Esophagus muscularis mucosa (tissue), 3 donors: ENCODE results near the gene CAMK1D.
"Not testable (repeated sequence)": the region's sequence is repeated elsewhere in the genome, so short reads cannot be mapped to it uniquely, and the experiment has no call there.

Experiments
- POLR2A ChIP-seq: fragments of 450-650 bp; IDR thresholded peaks from one replicate; pipeline ENCODE4 v1.6.1; 2017; ENCODE audit warnings: antibody characterized with exemption, moderate library complexity, mild to moderate bottlenecking, low read depth
- TF ChIP-seq, protein P1 (sequence below), 3 experiments: fragments of 200-600 bp in 2 of 3; fragments of 450-650 bp in 1 of 3; sonication (generic) in 2 of 3; IDR thresholded peaks; one replicate each; pipeline ENCODE4 v1.5.1; 2017 to 2019; ENCODE audit warnings: antibody characterized with exemption in 3 of 3, mild to moderate bottlenecking in 2 of 3, moderate library complexity in 1 of 3

GRCh38 chr10:12725580-12725888, 376.2 kb downstream of the CAMK1D start:
- not testable (repeated sequence) for TF ChIP-seq POLR2A
- TF ChIP-seq, protein P1, sequence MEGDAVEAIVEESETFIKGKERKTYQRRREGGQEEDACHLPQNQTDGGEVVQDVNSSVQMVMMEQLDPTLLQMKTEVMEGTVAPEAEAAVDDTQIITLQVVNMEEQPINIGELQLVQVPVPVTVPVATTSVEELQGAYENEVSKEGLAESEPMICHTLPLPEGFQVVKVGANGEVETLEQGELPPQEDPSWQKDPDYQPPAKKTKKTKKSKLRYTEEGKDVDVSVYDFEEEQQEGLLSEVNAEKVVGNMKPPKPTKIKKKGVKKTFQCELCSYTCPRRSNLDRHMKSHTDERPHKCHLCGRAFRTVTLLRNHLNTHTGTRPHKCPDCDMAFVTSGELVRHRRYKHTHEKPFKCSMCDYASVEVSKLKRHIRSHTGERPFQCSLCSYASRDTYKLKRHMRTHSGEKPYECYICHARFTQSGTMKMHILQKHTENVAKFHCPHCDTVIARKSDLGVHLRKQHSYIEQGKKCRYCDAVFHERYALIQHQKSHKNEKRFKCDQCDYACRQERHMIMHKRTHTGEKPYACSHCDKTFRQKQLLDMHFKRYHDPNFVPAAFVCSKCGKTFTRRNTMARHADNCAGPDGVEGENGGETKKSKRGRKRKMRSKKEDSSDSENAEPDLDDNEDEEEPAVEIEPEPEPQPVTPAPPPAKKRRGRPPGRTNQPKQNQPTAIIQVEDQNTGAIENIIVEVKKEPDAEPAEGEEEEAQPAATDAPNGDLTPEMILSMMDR (IDR thresholded peaks at IDR 0.05) = not testable (repeated sequence)
